Measurements from ENCODE around the gene CELF4. TPM values are rescaled to one million over a fixed set of nuclear protein-coding genes. Genes with fewer than 3 reads are reported as not detected.
"Not testable (repeated sequence)": the region's sequence is repeated elsewhere in the genome, so short reads cannot be mapped to it uniquely, and the experiment has no call there.

The CELF4 gene
- total and polyA plus RNA-seq, 2 donors = 0.79 TPM

- Histone ChIP-seq H3K4me1 (ENCODE audit: insufficient read depth) (no peaks in the 10 kb centered on the region), H3K36me3 (ENCODE audit: insufficient read depth) (no peaks in the 10 kb centered on the region), H3K4me3 (ENCODE audit: low read depth, low read length) (no peak overlapping the region), H3K27ac (ENCODE audit: low read depth) (no peak overlapping the region)
- 65% methylated on average over 2 of the region's 2 CpGs for WGBS
- DNase-seq (ENCODE audit: extremely low spot score) = no peak
These were observed 101.3 kb downstream of the CELF4 start for GRCh38 chr18:37464257-37464656.

- not testable (repeated sequence) for H3K27ac ChIP-seq (ENCODE audit: low read depth); H3K36me3 ChIP-seq (ENCODE audit: insufficient read depth); H3K4me3 ChIP-seq (ENCODE audit: low read depth, low read length); H3K4me1 ChIP-seq (ENCODE audit: insufficient read depth); DNase-seq (ENCODE audit: extremely low spot score)
- WGBS = 70% methylated on average over 6 of the region's 6 CpGs
These were observed 104.3 kb downstream of the CELF4 start for GRCh38 chr18:37461329-37461728.

GRCh38 chr18:37460604-37461003, 105.0 kb downstream of the CELF4 start:
- H3K27ac ChIP-seq (ENCODE audit: low read depth) = no peak overlapping the region
- no peaks in the 10 kb centered on the region for H3K36me3 ChIP-seq (ENCODE audit: insufficient read depth)
- DNase-seq (ENCODE audit: extremely low spot score) = no peak
- WGBS = 92% methylated on average over 1 of the region's 1 CpG
- H3K4me3 ChIP-seq (ENCODE audit: low read depth, low read length) = no peak overlapping the region
- no peaks in the 10 kb centered on the region for H3K4me1 ChIP-seq (ENCODE audit: insufficient read depth)

GRCh38 chr18:37458697-37459096, 106.9 kb downstream of the CELF4 start:
- 61% methylated on average over 6 of the region's 6 CpGs for WGBS
- no peak for DNase-seq (ENCODE audit: extremely low spot score)
- Histone ChIP-seq H3K4me3 (ENCODE audit: low read depth, low read length) (no peak overlapping the region), H3K27ac (ENCODE audit: low read depth) (no peak overlapping the region), H3K36me3 (ENCODE audit: insufficient read depth) (no peaks in the 10 kb centered on the region), H3K4me1 (ENCODE audit: insufficient read depth) (no peaks in the 10 kb centered on the region)

GRCh38 chr18:37457753-37458152, 107.8 kb downstream of the CELF4 start:
- Histone ChIP-seq H3K27ac (ENCODE audit: low read depth) (no peak overlapping the region), H3K4me1 (ENCODE audit: insufficient read depth) (no peaks in the 10 kb centered on the region), H3K4me3 (ENCODE audit: low read depth, low read length) (no peak overlapping the region), H3K36me3 (ENCODE audit: insufficient read depth) (no peaks in the 10 kb centered on the region)
- WGBS = 80% methylated on average over 8 of the region's 8 CpGs
- no peak for DNase-seq (ENCODE audit: extremely low spot score)

GRCh38 chr18:37457341-37457740, 108.3 kb downstream of the CELF4 start:
- H3K27ac ChIP-seq (ENCODE audit: low read depth) = no peak overlapping the region
- 82% methylated on average over 3 of the region's 3 CpGs for WGBS
- H3K4me1 ChIP-seq (ENCODE audit: insufficient read depth) = no peaks in the 10 kb centered on the region
- H3K36me3 ChIP-seq (ENCODE audit: insufficient read depth) = no peaks in the 10 kb centered on the region
- H3K4me3 ChIP-seq (ENCODE audit: low read depth, low read length) = no peak overlapping the region
- DNase-seq (ENCODE audit: extremely low spot score) = no peak

- H3K4me1 ChIP-seq (ENCODE audit: insufficient read depth) = no peaks in the 10 kb centered on the region
These were observed 108.7 kb downstream of the CELF4 start for GRCh38 chr18:37456873-37457272.

GRCh38 chr18:37456395-37456794, 109.2 kb downstream of the CELF4 start:
- 92% methylated on average over 5 of the region's 5 CpGs for WGBS

More at GRCh38 chr18:37456873-37457272, 108.7 kb downstream of the CELF4 start:
- H3K27ac ChIP-seq (ENCODE audit: low read depth) = no peak overlapping the region
- H3K4me3 ChIP-seq (ENCODE audit: low read depth, low read length) = no peak overlapping the region
- no peak for DNase-seq (ENCODE audit: extremely low spot score)
- 91% methylated on average over 5 of the region's 5 CpGs for WGBS
- no peaks in the 10 kb centered on the region for H3K36me3 ChIP-seq (ENCODE audit: insufficient read depth)

GRCh38 chr18:37453752-37454151, 111.8 kb downstream of the CELF4 start:
- Histone ChIP-seq H3K36me3 (ENCODE audit: insufficient read depth) (no peaks in the 10 kb centered on the region), H3K4me3 (ENCODE audit: low read depth, low read length) (no peak overlapping the region), H3K27ac (ENCODE audit: low read depth) (peak overlapping the region; percentile 14), H3K4me1 (ENCODE audit: insufficient read depth) (no peaks in the 10 kb centered on the region)
- 58% methylated on average over 3 of the region's 3 CpGs for WGBS
- no peak for DNase-seq (ENCODE audit: extremely low spot score)

More at GRCh38 chr18:37456395-37456794, 109.2 kb downstream of the CELF4 start:
- H3K4me1 ChIP-seq (ENCODE audit: insufficient read depth) = no peaks in the 10 kb centered on the region
- H3K27ac ChIP-seq (ENCODE audit: low read depth) = no peak overlapping the region
- no peak overlapping the region for H3K4me3 ChIP-seq (ENCODE audit: low read depth, low read length)
- H3K36me3 ChIP-seq (ENCODE audit: insufficient read depth) = no peaks in the 10 kb centered on the region
- no peak for DNase-seq (ENCODE audit: extremely low spot score)

GRCh38 chr18:37452682-37453385, 112.8 kb downstream of the CELF4 start:
- Histone ChIP-seq H3K4me3 (ENCODE audit: low read depth, low read length) (no peak overlapping the region), H3K27ac (ENCODE audit: low read depth) (no peak overlapping the region), H3K4me1 (ENCODE audit: insufficient read depth) (no peaks in the 10 kb centered on the region), H3K36me3 (ENCODE audit: insufficient read depth) (no peaks in the 10 kb centered on the region)
- DNase-seq (ENCODE audit: extremely low spot score) = no peak
- WGBS = 40% methylated on average over 4 of the region's 4 CpGs

- DNase-seq (ENCODE audit: extremely low spot score) = no peak
- 91% methylated on average over 6 of the region's 6 CpGs for WGBS
- Histone ChIP-seq H3K4me1 (ENCODE audit: insufficient read depth) (no peaks in the 10 kb centered on the region), H3K27ac (ENCODE audit: low read depth) (no peak overlapping the region), H3K4me3 (ENCODE audit: low read depth, low read length) (no peak overlapping the region), H3K36me3 (ENCODE audit: insufficient read depth) (no peaks in the 10 kb centered on the region)
These were observed 113.6 kb downstream of the CELF4 start for GRCh38 chr18:37452015-37452414.

GRCh38 chr18:37451239-37451825, 114.3 kb downstream of the CELF4 start:
- Histone ChIP-seq H3K27ac (ENCODE audit: low read depth) (no peak overlapping the region), H3K4me1 (ENCODE audit: insufficient read depth) (no peaks in the 10 kb centered on the region), H3K4me3 (ENCODE audit: low read depth, low read length) (no peak overlapping the region), H3K36me3 (ENCODE audit: insufficient read depth) (no peaks in the 10 kb centered on the region)
- DNase-seq (ENCODE audit: extremely low spot score) = no peak
- WGBS = 96% methylated on average over 14 of the region's 14 CpGs

- no peaks in the 10 kb centered on the region for H3K4me1 ChIP-seq (ENCODE audit: insufficient read depth)
- WGBS = 31% methylated on average over 12 of the region's 12 CpGs
- no peak overlapping the region for H3K27ac ChIP-seq (ENCODE audit: low read depth)
- H3K4me3 ChIP-seq (ENCODE audit: low read depth, low read length) = no peak overlapping the region
- no peaks in the 10 kb centered on the region for H3K36me3 ChIP-seq (ENCODE audit: insufficient read depth)
- DNase-seq (ENCODE audit: extremely low spot score) = peak; percentile 53
These were observed 115.0 kb downstream of the CELF4 start for GRCh38 chr18:37450434-37451132.

GRCh38 chr18:37449618-37450017, 116.0 kb downstream of the CELF4 start:
- no peak overlapping the region for H3K27ac ChIP-seq (ENCODE audit: low read depth)
- no peaks in the 10 kb centered on the region for H3K4me1 ChIP-seq (ENCODE audit: insufficient read depth)
- H3K36me3 ChIP-seq (ENCODE audit: insufficient read depth) = no peaks in the 10 kb centered on the region
- WGBS = 87% methylated on average over 2 of the region's 2 CpGs
- DNase-seq (ENCODE audit: extremely low spot score) = no peak
- no peak overlapping the region for H3K4me3 ChIP-seq (ENCODE audit: low read depth, low read length)

Measured in urinary bladder (tissue), 4 donors.